GM12872 (cell line): ENCODE data around the gene CXorf58.

Source experiments
- CTCF ChIP-seq: IDR thresholded peaks from 3 replicates; pipeline ENCODE4 v1.5.1; 2011; ENCODE audit warnings: low read depth, mild to moderate bottlenecking, low read length, moderate library complexity; ENCODE audit not compliant: insufficient read depth

Gene CXorf58, protein sequence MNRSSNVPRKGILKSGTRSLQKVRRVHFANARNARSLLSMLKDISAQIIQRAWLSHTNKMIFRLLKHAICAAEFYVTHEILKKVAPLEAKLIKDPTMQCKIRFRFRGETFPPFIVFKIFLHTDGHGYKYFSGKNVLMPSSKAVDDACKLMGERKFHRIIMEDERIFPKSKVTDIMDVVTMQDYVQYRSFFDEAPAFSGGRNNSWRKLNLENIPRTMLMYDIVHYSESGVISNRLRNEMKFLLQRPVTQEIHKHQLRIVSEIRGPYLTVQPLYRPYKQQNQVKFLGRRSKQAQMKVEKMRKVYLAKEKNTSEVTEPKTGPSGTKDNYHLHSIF

GRCh38 chrX:23907498-23908218, at the start of gene CXorf58, which contains the start of gene APOO:
CXorf58 (plus strand) TSS chrX:23908006; CDS start chrX:23910303, 2,297 bp downstream.
APOO (minus strand) TSS chrX:23907938; CDS start chrX:23907702, 236 bp downstream.
- TF ChIP-seq CTCF, result peak; percentile 72

GRCh38 chrX:23861215-23861896, 46.5 kb upstream of the CXorf58 start:
- TF ChIP-seq CTCF, result no peak

GRCh38 chrX:23864742-23865326, 43.0 kb upstream of the CXorf58 start:
- no peak for TF ChIP-seq CTCF

GRCh38 chrX:23870041-23870440, 37.8 kb upstream of the CXorf58 start:
- no peak for TF ChIP-seq CTCF

GRCh38 chrX:23871905-23872546, 35.8 kb upstream of the CXorf58 start:
- TF ChIP-seq CTCF, result no peak

DNA sequence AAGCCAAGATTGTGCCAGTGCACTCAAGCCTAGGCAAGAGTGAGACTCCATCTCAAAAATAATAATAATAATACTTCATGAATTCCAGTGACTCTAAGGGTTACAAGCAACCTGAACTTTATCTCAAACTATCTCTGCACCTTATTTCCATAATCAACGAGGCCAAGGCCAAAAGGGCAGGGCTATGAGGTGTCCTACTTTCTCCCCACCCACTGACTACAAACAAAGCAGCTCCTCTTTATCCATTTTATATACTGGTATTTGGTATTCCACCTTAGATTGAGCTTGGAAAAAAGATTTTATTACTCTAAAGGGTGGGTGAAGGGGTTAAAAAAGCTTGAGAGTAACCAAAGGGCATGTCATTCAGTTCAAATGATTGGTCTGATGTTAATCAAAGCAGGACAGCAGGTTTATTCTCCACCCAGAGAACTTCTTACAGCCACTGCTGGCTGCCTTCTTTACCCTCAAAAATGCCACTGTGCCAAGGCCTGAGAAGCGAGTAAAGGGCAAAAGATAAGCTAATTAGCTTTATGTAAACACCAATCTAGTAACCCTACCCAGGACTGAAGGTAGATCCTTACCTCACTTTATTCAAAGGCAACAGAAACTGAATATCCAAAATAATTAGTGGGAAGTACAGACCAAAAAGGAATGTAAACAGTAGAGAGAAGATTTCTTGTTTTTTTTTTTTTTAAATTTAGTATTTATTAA, 28.3 kb upstream of the CXorf58 start:
- TF ChIP-seq CTCF, result no peak
